GM12878 (cell line): ENCODE measurements around the gene LIMA1. TPM values are rescaled to one million over a fixed set of nuclear protein-coding genes. Genes with fewer than 3 reads are reported as not detected.
A peak's percentile ranks its signal among the peaks of the same experiment; 100 is the strongest.

Experiments used
- BCL11A ChIP-seq: IDR thresholded peaks from 2 replicates; pipeline ENCODE4 v1.6.1; 2011; ENCODE audit warnings: low read depth, low read length
- EGR1 ChIP-seq, 2 experiments: IDR thresholded peaks; 1 replicate in 1 of 2; 2 replicates in 1 of 2; pipeline ENCODE4 v1.6.1; 2011 to 2012; ENCODE audit warnings: low read depth in 2 of 2, low read length in 2 of 2, borderline replicate concordance in 1 of 2, mild to moderate bottlenecking in 1 of 2, moderate library complexity in 1 of 2
- EP300 ChIP-seq, 2 experiments: fragments of 150-350 bp in 1 of 2; IDR thresholded peaks; 2 replicates each; pipeline ENCODE4 v1.6.1; 2011 to 2012; ENCODE audit warnings: low read depth in 2 of 2, low read length in 2 of 2, borderline replicate concordance in 1 of 2, improper control_type of control experiment in 1 of 2, inconsistent platforms in 1 of 2; ENCODE audit not compliant: control insufficient read depth in 1 of 2
- IKZF2 ChIP-seq, 2 experiments: fragments of 450-650 bp; IDR thresholded peaks; 2 replicates each; pipeline ENCODE4 v1.6.1; 2017; ENCODE audit warnings: mild to moderate bottlenecking in 2 of 2, moderate library complexity in 2 of 2
- IRF4 ChIP-seq: IDR thresholded peaks from 2 replicates; pipeline ENCODE4 v1.6.1; 2011; ENCODE audit warnings: low read depth, low read length
- MEF2B ChIP-seq: fragments of 450-650 bp; IDR thresholded peaks from 2 replicates; pipeline ENCODE4 v1.6.1; 2018; ENCODE audit warnings: mild to moderate bottlenecking, moderate library complexity; ENCODE audit not compliant: partially characterized antibody, poor library complexity, severe bottlenecking
- MTA2 ChIP-seq: fragments of 450-650 bp; IDR thresholded peaks from 2 replicates; pipeline ENCODE4 v1.6.1; 2016; ENCODE audit warnings: low read depth, mild to moderate bottlenecking, moderate library complexity
- MXI1 ChIP-seq: fragments of 150-350 bp; IDR thresholded peaks from 2 replicates; pipeline ENCODE4 v1.6.1; 2011; ENCODE audit warnings: low read depth, mild to moderate bottlenecking, inconsistent platforms, low read length, improper control_type of control experiment
- PAX5 ChIP-seq: IDR thresholded peaks from 2 replicates; pipeline ENCODE4 v1.6.1; 2011; ENCODE audit warnings: low read depth, low read length, borderline replicate concordance
- POLR2AphosphoS5 ChIP-seq: IDR thresholded peaks from 2 replicates; pipeline ENCODE4 v1.6.1; 2011; ENCODE audit warnings: mild to moderate bottlenecking, low read length, inconsistent platforms
- POU2F2 ChIP-seq: IDR thresholded peaks from 3 replicates; pipeline ENCODE4 v1.6.1; 2011; ENCODE audit warnings: low read depth, mild to moderate bottlenecking, low read length, borderline replicate concordance
- RAD21 ChIP-seq: IDR thresholded peaks from 2 replicates; pipeline ENCODE4 v1.6.1; 2011; ENCODE audit warnings: mild to moderate bottlenecking, low read depth, low read length, moderate library complexity; ENCODE audit not compliant: insufficient read depth
- RFX5 ChIP-seq: IDR thresholded peaks from 2 replicates; pipeline ENCODE4 v1.6.1; 2011; ENCODE audit warnings: low read depth, low read length, improper control_type of control experiment
- ZZZ3 ChIP-seq: IDR thresholded peaks from 2 replicates; pipeline ENCODE4 v1.6.1; 2011; ENCODE audit warnings: low read depth; ENCODE audit not compliant: control insufficient read depth, insufficient read length
- polyA plus RNA-seq, 11 experiments: library from polyadenylated mRNA; depleted of rRNA in 4 of 11; unstranded in 6 of 11; stranded (reverse) in 5 of 11; fragments of >200 nt; fragmentation: Nextera tagmentation in 4 of 11; fragmentation: Illumina TruSeq in 1 of 11; extraction: Ambion mirVana in 4 of 11; extraction: Trizol in 1 of 11; gene quantifications; 1 replicate in 1 of 11; 2 replicates in 10 of 11; pipeline versions ENCODE4 v1.2.1 to v1.2.3, GENCODE V29; 2011 to 2016; ENCODE audit warnings: inconsistent platforms in 2 of 11, missing spikeins in 2 of 11, low read depth in 1 of 11
- total RNA-seq, 4 experiments: library from RNA; depleted of rRNA in 3 of 4; stranded (reverse); fragments of >200 nt in 3 of 4; fragmentation: Illumina TruSeq in 1 of 4; extraction: Trizol in 1 of 4; gene quantifications; 2 replicates each; pipeline versions ENCODE4 v1.2.1 to v1.2.3, GENCODE V29; 2013 to 2021
- TF ChIP-seq, protein P1 (sequence below): fragments of 450-650 bp; IDR thresholded peaks from 2 replicates; pipeline ENCODE4 v1.6.1; 2016; ENCODE audit warnings: mild to moderate bottlenecking
- TF ChIP-seq, protein P2 (sequence below): fragments of 450-650 bp; IDR thresholded peaks from 2 replicates; pipeline ENCODE4 v1.6.1; 2017; ENCODE audit warnings: borderline replicate concordance
- TF ChIP-seq, protein P3 (sequence below): fragments of 450-650 bp; formaldehyde crosslinking; IDR thresholded peaks from 2 replicates; pipeline ENCODE4 v1.4.0; 2022; ENCODE audit warnings: mild to moderate bottlenecking, moderate library complexity
- TF ChIP-seq, protein P4 (sequence below): fragments of 450-650 bp; IDR thresholded peaks from 2 replicates; pipeline ENCODE4 v1.6.1; 2017; ENCODE audit warnings: low read depth, mild to moderate bottlenecking, moderate library complexity
- TF ChIP-seq, protein P5 (sequence below): fragments of 450-650 bp; IDR thresholded peaks from 2 replicates; pipeline ENCODE4 v1.6.1; 2016; ENCODE audit warnings: mild to moderate bottlenecking

Gene LIMA1
- total and polyA plus RNA-seq, 10 of the 15 experiments (the other 5 are each of a cell fraction or from before 2014, with no cell fraction given) = 53.2 to 109 (median 60.8) TPM

DNA sequence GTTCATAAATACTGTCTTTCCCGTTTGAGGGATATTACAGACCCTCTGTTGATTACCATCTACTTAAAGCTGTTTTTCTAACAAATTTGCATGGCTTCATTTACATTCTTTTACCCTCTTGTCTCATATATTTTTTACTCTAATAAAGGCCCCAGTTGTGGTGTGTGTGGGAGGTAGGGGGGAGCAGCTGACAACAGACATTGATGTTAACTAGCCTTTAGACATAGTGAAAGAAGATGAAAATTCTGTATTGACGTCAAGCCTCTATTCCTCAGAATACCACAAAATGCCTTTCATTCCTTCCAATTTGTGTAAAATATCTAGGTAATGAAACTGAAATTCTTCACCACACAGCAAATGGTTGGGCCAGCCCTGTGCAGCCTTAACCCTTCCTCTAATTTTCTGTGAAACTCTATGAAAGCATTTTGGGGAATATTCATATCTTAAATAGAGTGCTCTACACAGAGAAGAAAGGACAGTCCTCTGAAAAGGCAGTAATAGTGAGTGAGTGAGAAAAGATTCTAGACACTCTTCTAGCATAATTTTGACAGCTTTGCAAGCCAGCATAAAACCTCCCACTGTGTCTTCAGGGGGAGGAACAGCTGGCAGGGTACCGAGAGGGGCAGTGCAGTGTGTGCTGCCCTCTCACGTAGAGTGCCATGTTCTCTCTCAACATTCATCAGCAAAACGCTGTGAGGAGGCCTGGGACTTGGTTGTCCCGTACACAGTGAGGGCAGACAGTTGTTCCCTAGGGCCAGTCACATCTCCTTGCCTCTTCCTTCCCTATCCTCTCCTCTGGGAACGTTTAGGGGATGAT is 96.0 kb downstream of the LIMA1 start (continued):
- TF ChIP-seq, protein P1, sequence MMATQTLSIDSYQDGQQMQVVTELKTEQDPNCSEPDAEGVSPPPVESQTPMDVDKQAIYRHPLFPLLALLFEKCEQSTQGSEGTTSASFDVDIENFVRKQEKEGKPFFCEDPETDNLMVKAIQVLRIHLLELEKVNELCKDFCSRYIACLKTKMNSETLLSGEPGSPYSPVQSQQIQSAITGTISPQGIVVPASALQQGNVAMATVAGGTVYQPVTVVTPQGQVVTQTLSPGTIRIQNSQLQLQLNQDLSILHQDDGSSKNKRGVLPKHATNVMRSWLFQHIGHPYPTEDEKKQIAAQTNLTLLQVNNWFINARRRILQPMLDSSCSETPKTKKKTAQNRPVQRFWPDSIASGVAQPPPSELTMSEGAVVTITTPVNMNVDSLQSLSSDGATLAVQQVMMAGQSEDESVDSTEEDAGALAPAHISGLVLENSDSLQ = peak; percentile 64; the same call in 1 of the 2 replicates
- TF ChIP-seq MTA2 (peak; percentile 96), RAD21 (0 out of 2 replicates have a peak, but pooled peaks have one; percentile 6), IRF4 (peak; percentile 62; the same call in 1 of the 2 replicates), EGR1 (IDR thresholded peaks at IDR 0.05; ENCODE audit: borderline replicate concordance in 1 of 2, low read depth in 2 of 2, low read length in 2 of 2) (peak in 1 of 2 experiments; percentile 64; a peak in 1 of 3 replicates), EP300 (IDR thresholded peaks at IDR 0.05; ENCODE audit: borderline replicate concordance in 1 of 2, control insufficient read depth in 1 of 2, low read depth in 2 of 2, low read length in 2 of 2) (peak; percentile 94 to 96; a peak in 3 of 4 replicates), PAX5 (peak; percentile 47; the same call in 1 of the 2 replicates), IKZF2 (IDR thresholded peaks at IDR 0.05) (peak; percentile 80 to 84; a peak in 3 of 4 replicates), POLR2AphosphoS5 (0 out of 2 replicates have a peak, but pooled peaks have one; percentile 21), ZZZ3 (no peak), POU2F2 (0 out of 3 replicates have a peak, but pooled peaks have one; percentile 20), RFX5 (no peak), MXI1 (0 out of 2 replicates have a peak, but pooled peaks have one; percentile 15), MEF2B (peak; percentile 29), BCL11A (peak; percentile 86)
- TF ChIP-seq, protein P2, sequence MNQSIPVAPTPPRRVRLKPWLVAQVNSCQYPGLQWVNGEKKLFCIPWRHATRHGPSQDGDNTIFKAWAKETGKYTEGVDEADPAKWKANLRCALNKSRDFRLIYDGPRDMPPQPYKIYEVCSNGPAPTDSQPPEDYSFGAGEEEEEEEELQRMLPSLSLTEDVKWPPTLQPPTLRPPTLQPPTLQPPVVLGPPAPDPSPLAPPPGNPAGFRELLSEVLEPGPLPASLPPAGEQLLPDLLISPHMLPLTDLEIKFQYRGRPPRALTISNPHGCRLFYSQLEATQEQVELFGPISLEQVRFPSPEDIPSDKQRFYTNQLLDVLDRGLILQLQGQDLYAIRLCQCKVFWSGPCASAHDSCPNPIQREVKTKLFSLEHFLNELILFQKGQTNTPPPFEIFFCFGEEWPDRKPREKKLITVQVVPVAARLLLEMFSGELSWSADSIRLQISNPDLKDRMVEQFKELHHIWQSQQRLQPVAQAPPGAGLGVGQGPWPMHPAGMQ = no peak
- TF ChIP-seq, protein P3, sequence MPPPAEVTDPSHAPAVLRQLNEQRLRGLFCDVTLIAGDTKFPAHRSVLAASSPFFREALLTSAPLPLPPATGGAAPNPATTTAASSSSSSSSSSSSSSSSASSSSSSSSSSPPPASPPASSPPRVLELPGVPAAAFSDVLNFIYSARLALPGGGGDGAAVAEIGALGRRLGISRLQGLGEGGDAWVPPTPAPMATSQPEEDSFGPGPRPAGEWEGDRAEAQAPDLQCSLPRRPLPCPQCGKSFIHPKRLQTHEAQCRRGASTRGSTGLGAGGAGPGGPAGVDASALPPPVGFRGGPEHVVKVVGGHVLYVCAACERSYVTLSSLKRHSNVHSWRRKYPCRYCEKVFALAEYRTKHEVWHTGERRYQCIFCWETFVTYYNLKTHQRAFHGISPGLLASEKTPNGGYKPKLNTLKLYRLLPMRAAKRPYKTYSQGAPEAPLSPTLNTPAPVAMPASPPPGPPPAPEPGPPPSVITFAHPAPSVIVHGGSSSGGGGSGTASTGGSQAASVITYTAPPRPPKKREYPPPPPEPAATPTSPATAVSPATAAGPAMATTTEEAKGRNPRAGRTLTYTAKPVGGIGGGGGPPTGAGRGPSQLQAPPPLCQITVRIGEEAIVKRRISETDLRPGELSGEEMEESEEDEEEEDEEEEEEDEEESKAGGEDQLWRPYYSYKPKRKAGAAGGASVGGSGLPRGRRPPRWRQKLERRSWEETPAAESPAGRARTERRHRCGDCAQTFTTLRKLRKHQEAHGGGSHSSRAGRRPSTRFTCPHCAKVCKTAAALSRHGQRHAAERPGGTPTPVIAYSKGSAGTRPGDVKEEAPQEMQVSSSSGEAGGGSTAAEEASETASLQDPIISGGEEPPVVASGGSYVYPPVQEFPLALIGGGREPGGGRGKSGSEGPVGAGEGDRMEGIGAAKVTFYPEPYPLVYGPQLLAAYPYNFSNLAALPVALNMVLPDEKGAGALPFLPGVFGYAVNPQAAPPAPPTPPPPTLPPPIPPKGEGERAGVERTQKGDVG = no peak
- TF ChIP-seq, protein P4, sequence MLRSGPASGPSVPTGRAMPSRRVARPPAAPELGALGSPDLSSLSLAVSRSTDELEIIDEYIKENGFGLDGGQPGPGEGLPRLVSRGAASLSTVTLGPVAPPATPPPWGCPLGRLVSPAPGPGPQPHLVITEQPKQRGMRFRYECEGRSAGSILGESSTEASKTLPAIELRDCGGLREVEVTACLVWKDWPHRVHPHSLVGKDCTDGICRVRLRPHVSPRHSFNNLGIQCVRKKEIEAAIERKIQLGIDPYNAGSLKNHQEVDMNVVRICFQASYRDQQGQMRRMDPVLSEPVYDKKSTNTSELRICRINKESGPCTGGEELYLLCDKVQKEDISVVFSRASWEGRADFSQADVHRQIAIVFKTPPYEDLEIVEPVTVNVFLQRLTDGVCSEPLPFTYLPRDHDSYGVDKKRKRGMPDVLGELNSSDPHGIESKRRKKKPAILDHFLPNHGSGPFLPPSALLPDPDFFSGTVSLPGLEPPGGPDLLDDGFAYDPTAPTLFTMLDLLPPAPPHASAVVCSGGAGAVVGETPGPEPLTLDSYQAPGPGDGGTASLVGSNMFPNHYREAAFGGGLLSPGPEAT = peak; percentile 71; the same call in 1 of the 2 replicates
- TF ChIP-seq, protein P5, sequence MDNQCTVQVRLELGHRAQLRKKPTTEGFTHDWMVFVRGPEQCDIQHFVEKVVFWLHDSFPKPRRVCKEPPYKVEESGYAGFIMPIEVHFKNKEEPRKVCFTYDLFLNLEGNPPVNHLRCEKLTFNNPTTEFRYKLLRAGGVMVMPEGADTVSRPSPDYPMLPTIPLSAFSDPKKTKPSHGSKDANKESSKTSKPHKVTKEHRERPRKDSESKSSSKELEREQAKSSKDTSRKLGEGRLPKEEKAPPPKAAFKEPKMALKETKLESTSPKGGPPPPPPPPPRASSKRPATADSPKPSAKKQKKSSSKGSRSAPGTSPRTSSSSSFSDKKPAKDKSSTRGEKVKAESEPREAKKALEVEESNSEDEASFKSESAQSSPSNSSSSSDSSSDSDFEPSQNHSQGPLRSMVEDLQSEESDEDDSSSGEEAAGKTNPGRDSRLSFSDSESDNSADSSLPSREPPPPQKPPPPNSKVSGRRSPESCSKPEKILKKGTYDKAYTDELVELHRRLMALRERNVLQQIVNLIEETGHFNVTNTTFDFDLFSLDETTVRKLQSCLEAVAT = 0 out of 2 replicates have a peak, but pooled peaks have one; percentile 35
